Testis (tissue), 3 donors: Measurements from ENCODE around the gene MYO1H. TPM values are rescaled to one million over a fixed set of nuclear protein-coding genes. Genes with fewer than 3 reads are reported as not detected.
"Not testable (repeated sequence)": the region's sequence is repeated elsewhere in the genome, so short reads cannot be mapped to it uniquely, and the experiment has no call there.

Experiments used
- DNase-seq: peaks from one replicate; pipeline ENCODE4 v3.0.0-alpha.2; 2019
- H3K27ac ChIP-seq, 2 donors: fragments of 200-600 bp; sonication (generic); one replicate each; pipeline ENCODE4 v1.5.1; 2019
- H3K27me3 ChIP-seq: fragments of 200-600 bp; sonication (generic); one replicate; pipeline ENCODE4 v1.5.1; 2019
- H3K36me3 ChIP-seq: fragments of 200-600 bp; sonication (generic); one replicate; pipeline ENCODE4 v1.5.1; 2017; ENCODE audit warnings: low read depth; ENCODE audit errors: missing control alignments
- H3K4me1 ChIP-seq: fragments of 200-600 bp; sonication (generic); one replicate; pipeline ENCODE4 v1.5.1; 2019
- H3K4me3 ChIP-seq, 2 donors: fragments of 200-600 bp; sonication (generic); one replicate each; pipeline ENCODE4 v1.5.1; 2017 to 2019
- H3K9me3 ChIP-seq: fragments of 200-600 bp; sonication (generic); one replicate; pipeline ENCODE4 v1.5.1; 2017
- POLR2A ChIP-seq: fragments of 450-650 bp; IDR thresholded peaks from one replicate; pipeline ENCODE4 v1.6.1; 2017; ENCODE audit warnings: antibody characterized with exemption, mild to moderate bottlenecking, moderate library complexity
- WGBS, 2 donors: methylation state at CpG; one replicate each; pipeline ENCODE4 v1.1.5; 2018; 5-methylcytosine and 5-hydroxymethylcytosine counted together
- intact Hi-C: fragments of 100-400 bp; cut with DNase I; formaldehyde crosslinking; loops from one replicate; pipeline ENCODE4 v1.15.1; 2023; ENCODE audit warnings: low total_unique reads
- polyA plus RNA-seq: library from polyadenylated mRNA; stranded (reverse); fragments of 350-450 nt; fragmentation: Illumina TruSeq; extraction: RNeasy Lipid Tissue Mini Kit (QIAGEN cat#74804); gene quantifications from one replicate; pipeline ENCODE4 v1.2.3, GENCODE V29; 2014; ENCODE audit warnings: low read depth, low replicate concordance; ENCODE audit not compliant: insufficient read depth
- total RNA-seq, 2 donors: library from RNA; depleted of rRNA; stranded (reverse); fragments of >200 nt; gene quantifications; one replicate each; pipeline ENCODE4 v1.2.3, GENCODE V29; 2016
- TF ChIP-seq, protein P1 (sequence below), 3 experiments: fragments of 450-650 bp in 2 of 3; fragments of 200-600 bp in 1 of 3; sonication (generic) in 1 of 3; IDR thresholded peaks; one replicate each; pipeline ENCODE4 v1.5.1; 2016 to 2019; ENCODE audit warnings: antibody characterized with exemption in 3 of 3, mild to moderate bottlenecking in 2 of 3, moderate library complexity in 1 of 3

The MYO1H gene
- total and polyA plus RNA-seq, 3 donors from 2014 or later = 1.7 to 3.7 (median 2.9) TPM

DNA sequence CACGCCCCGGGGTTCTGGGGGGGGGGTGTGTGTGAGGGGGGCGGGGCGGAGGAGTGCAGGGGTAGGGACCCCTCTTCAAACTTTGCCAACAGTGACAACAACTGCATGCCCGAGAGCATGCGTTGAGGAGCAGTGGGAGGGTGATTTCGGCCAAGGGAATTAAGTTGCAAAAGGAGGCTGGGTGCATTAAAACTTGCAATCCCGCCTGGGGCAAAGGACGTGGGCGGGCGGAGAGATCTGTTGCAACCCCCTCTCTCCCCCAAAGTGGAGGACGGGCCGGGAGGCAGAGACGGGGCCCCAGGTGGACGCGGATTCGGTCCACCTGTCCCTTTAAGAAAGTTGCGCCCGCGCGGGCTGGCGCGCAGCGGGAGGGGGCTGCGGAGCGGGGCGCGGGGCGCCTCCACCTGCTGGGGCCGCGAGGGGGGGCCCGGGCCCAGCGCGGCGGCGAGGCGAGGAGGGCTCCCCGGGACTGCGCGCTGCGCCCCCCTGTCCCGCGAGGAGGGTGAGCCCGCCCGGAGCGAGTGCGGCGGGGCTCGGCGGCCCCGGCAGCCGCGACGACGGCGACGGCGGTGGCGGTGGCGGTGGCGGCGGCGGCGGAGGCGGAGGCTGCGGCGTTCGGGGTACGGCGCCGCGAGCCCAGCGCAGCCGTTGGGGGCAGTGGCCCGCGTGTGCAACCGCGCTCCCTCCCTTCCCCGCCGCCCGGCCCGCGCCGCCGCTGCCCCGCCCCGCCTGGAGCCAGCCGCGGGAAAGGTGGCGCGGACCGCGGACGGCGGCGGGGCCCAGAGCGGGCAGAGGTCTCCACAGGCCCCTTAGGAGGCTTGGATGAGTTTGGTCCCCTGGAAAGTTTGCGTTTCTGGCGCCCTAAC lies 38.1 kb upstream of the MYO1H start:
- intact Hi-C loops = no loop called here
- H3K27me3 ChIP-seq = no peaks in the 10 kb centered on the region
- peak; percentile 46 for DNase-seq

DNA sequence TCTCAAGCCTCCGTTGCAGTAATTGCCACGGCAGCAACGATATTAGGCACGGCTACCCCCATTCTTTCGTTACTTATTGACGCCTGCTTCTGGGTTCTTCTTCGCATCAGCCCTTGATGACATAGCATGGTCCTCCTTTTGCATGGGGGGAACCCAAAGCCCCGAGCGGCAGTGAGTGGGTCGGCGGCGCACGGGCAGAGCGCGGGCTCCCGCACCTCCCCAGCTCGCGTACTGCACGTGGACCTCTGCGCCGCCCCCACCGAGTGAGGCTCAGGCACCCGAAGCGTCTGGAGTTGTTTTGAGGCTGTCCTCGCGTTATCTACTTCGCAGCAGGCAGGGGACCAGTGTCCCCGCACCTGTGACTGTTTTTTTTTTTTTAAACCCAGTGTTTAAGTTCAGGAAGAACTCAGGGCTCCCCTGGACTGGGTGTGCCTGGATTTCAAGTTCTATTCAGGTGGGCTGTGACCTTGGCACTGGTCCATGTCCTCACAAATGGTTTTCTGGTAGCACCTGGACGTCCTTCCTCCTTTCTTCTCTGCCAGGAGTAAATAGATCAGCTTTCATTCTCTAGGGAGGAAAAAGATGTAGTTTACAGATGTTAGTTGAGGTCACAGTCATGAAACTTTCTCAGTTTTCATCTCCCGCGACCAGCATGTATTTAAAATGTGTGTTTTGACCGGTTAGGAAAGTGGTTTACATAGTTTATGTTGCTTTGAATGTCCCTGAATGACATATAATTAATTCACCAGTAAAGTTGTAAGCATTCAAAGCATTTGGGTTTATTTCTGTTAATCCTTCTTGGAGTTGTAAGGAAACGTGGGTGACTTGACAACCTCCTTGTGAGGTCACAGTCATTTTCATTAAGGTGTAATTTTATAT lies 37.2 kb upstream of the MYO1H start:
- H3K4me1 ChIP-seq = no peaks in the 10 kb centered on the region
- H3K27me3 ChIP-seq = no peaks in the 10 kb centered on the region
- no peaks in the 10 kb centered on the region for H3K36me3 ChIP-seq
- intact Hi-C loops = no loop called here
- 8 to 16% methylated on average over 25 to 33 of the region's 33 CpGs for WGBS, 2 donors
- H3K27ac ChIP-seq = peak overlapping the region in 1 of 2 donors; percentile 36
- no peaks in the 10 kb centered on the region for H3K9me3 ChIP-seq
- H3K4me3 ChIP-seq = peak overlapping the region; percentile 32 to 51
- peak; percentile 54 for DNase-seq
- TF ChIP-seq, protein P1, sequence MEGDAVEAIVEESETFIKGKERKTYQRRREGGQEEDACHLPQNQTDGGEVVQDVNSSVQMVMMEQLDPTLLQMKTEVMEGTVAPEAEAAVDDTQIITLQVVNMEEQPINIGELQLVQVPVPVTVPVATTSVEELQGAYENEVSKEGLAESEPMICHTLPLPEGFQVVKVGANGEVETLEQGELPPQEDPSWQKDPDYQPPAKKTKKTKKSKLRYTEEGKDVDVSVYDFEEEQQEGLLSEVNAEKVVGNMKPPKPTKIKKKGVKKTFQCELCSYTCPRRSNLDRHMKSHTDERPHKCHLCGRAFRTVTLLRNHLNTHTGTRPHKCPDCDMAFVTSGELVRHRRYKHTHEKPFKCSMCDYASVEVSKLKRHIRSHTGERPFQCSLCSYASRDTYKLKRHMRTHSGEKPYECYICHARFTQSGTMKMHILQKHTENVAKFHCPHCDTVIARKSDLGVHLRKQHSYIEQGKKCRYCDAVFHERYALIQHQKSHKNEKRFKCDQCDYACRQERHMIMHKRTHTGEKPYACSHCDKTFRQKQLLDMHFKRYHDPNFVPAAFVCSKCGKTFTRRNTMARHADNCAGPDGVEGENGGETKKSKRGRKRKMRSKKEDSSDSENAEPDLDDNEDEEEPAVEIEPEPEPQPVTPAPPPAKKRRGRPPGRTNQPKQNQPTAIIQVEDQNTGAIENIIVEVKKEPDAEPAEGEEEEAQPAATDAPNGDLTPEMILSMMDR (IDR thresholded peaks at IDR 0.05) = no peak
- no peak for TF ChIP-seq POLR2A

More for the DNA sequence above, 38.1 kb upstream of the MYO1H start:
- no peaks in the 10 kb centered on the region for H3K36me3 ChIP-seq
- no peaks in the 10 kb centered on the region for H3K9me3 ChIP-seq
- 1% methylated on average over 21 to 65 of the region's 99 CpGs for WGBS, 2 donors
- H3K27ac ChIP-seq = peak overlapping the region in 1 of 2 donors; percentile 36
- H3K4me1 ChIP-seq = no peaks in the 10 kb centered on the region
- TF ChIP-seq, protein P1 (IDR thresholded peaks at IDR 0.05) = no peak
- no peak for TF ChIP-seq POLR2A
- H3K4me3 ChIP-seq = peak overlapping the region; percentile 50 to 51

DNA sequence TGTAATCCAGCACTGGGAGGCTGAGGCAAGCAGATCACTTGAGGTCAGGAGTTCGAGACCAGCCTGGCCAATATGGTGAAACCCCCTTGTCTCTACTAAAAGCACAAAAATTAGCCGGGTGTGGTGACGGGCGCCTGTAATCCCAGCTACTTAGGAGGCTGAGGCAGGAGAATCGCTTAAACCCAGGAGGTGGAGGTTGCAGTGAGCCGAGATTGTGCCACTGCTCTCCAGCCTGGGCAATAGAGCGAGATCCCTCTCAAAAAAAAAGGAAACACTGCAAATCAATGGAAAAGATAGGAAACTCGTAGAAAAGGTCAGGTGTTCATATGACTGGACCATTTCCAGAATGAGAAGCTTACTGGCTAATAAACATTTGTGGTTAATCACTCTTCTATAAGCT lies 26.4 kb upstream of the MYO1H start:
- H3K27ac ChIP-seq, intact Hi-C loops, H3K4me1 ChIP-seq, DNase-seq, H3K27me3 ChIP-seq, H3K36me3 ChIP-seq, H3K4me3 ChIP-seq, H3K9me3 ChIP-seq: not testable (repeated sequence)
- 88 to 90% methylated on average over 8 of the region's 8 CpGs for WGBS, 2 donors

DNA sequence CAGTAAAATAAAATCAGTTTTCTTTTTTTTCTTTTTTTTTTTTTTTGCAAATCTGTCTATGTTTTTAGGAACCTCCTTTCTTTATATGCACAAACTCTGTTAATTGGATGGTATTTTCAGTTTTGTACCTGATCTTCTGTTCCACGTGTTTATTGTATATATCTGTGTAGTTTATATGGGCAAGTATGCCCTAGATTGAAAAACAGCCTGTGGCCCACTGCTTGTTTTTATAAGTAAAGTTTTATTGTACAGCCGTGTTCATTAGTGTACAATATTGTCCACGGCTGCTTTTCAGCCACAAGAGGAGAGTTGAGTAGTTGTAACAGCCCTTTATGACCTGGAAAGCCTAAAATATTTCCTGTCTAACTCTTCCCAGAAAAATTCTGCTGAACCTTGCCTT lies 18.7 kb upstream of the MYO1H start:
- Histone ChIP-seq H3K4me1 (peaks cover 16% of the 10 kb centered on the region), H3K9me3 (no peaks in the 10 kb centered on the region), H3K4me3 (no peak overlapping the region), H3K36me3 (no peaks in the 10 kb centered on the region), H3K27me3 (no peaks in the 10 kb centered on the region), H3K27ac (no peak overlapping the region)
- no peak for TF ChIP-seq POLR2A
- WGBS, 2 donors = 92 to 93% methylated on average over 3 of the region's 3 CpGs
- DNase-seq = no peak
- intact Hi-C loops = no loop called here

GRCh38 chr12:109329686-109330085 lies 18.0 kb upstream of the MYO1H start:
- H3K27me3 ChIP-seq = no peaks in the 10 kb centered on the region
- WGBS, 2 donors = 35 to 71% methylated on average over 7 of the region's 7 CpGs
- no peak for DNase-seq
- no peaks in the 10 kb centered on the region for H3K36me3 ChIP-seq
- TF ChIP-seq POLR2A = no peak
- TF ChIP-seq, protein P1 (IDR thresholded peaks at IDR 0.05) = no peak
- H3K4me1 ChIP-seq = peaks cover 16% of the 10 kb centered on the region
- H3K27ac ChIP-seq = no peak overlapping the region
- H3K9me3 ChIP-seq = no peaks in the 10 kb centered on the region
- H3K4me3 ChIP-seq = no peak overlapping the region
- intact Hi-C loops = no loop called here
